Lung microvascular endothelial cell (primary cell): ENCODE data around the gene NCOA6. TPM values are rescaled to one million over a fixed set of nuclear protein-coding genes. Genes with fewer than 3 reads are reported as not detected.

Experiments
- total RNA-seq: library from RNA; depleted of rRNA; stranded (reverse); fragments of >200 nt; gene quantifications from 2 replicates; pipeline ENCODE4 v1.2.1, GENCODE V29; 2014

The NCOA6 gene
- total RNA-seq, 1 donor from 2014 or later, result 6.5 TPM

Other genes starting within 250 kb of the NCOA6 start
- 3.9 and 5.0 TPM in 2 replicates for gene PIGU, start 148.6 kb downstream of the NCOA6 start, total RNA-seq
- 3.5 and 3.6 TPM in 2 replicates for gene TP53INP2, start 121.3 kb downstream of the NCOA6 start, total RNA-seq
- gene GGT7, start 47.2 kb upstream of the NCOA6 start, total RNA-seq, result 2.2 and 3.4 TPM in 2 replicates
- 42.9 and 46.2 TPM in 2 replicates for gene ACSS2, start 51.0 kb upstream of the NCOA6 start, total RNA-seq
- 54.3 and 61.1 TPM in 2 replicates for gene GSS, start 130.2 kb upstream of the NCOA6 start, total RNA-seq
- gene MYH7B, start 130.2 kb upstream of the NCOA6 start, total RNA-seq, result under 0.01 TPM in 2 replicates